NT2/D1 (cell line): ENCODE data around the gene KRTAP4-7.
"Not testable (repeated sequence)": the region's sequence is repeated elsewhere in the genome, so short reads cannot be mapped to it uniquely, and the experiment has no call there.

ENCODE experiments used
- DNase-seq: peaks from one replicate; pipeline ENCODE4 v3.0.0-alpha.2; 2011; ENCODE audit warnings: low read depth, low spot score
- H3K27me3 ChIP-seq: 2 replicates; pipeline ENCODE4 v1.6.0; 2011; ENCODE audit warnings: mild to moderate bottlenecking; ENCODE audit not compliant: insufficient read length, insufficient read depth
- H3K36me3 ChIP-seq: 2 replicates; pipeline ENCODE4 v1.6.1; 2011; ENCODE audit warnings: mild to moderate bottlenecking, low read length, mixed read lengths; ENCODE audit not compliant: insufficient read depth, insufficient read length
- H3K4me1 ChIP-seq: 2 replicates; pipeline ENCODE4 v1.5.1; 2011; ENCODE audit not compliant: insufficient read depth, insufficient read length
- H3K4me3 ChIP-seq: 2 replicates; pipeline ENCODE4 v1.5.1; 2011; ENCODE audit warnings: low read depth; ENCODE audit not compliant: insufficient read length
- H3K9ac ChIP-seq: 2 replicates; pipeline ENCODE4 v1.6.0; 2011; ENCODE audit warnings: low read depth; ENCODE audit not compliant: insufficient read length
- H3K9me3 ChIP-seq: 2 replicates; pipeline ENCODE4 v1.5.1; 2011; ENCODE audit warnings: mild to moderate bottlenecking, low read length; ENCODE audit not compliant: insufficient read depth
- SUZ12 ChIP-seq: IDR thresholded peaks from 2 replicates; pipeline ENCODE4 v1.6.1; 2011; ENCODE audit not compliant: insufficient read length, insufficient read depth; ENCODE audit errors: extremely low read depth
- YY1 ChIP-seq: IDR thresholded peaks from 2 replicates; pipeline ENCODE4 v1.6.1; 2011; ENCODE audit not compliant: insufficient read length, insufficient read depth
- ZNF274 ChIP-seq: IDR thresholded peaks from 2 replicates; pipeline ENCODE4 v1.6.1; 2011; ENCODE audit warnings: mild to moderate bottlenecking, low read depth, low read length

The KRTAP4-7 gene

GRCh38 chr17:41060052-41060604 is 23.8 kb upstream of the KRTAP4-7 start, which contains the start of gene KRTAP2-3:
Gene KRTAP2-3 (minus strand): TSS chr17:41060114. CDS start chr17:41060050, 64 bp downstream.
- Histone ChIP-seq H3K4me3 (no peak within 1 kb of the TSS), H3K4me1 (no peaks in the 10 kb centered on the region), H3K9me3 (no peaks in the 10 kb centered on the region), H3K9ac (no peak within 1 kb of the TSS), H3K36me3 (no peaks in the 10 kb centered on the region), H3K27me3 (no peaks in the 10 kb centered on the region)
- TF ChIP-seq SUZ12 (no peak), ZNF274 (no peak), YY1 (no peak)
- DNase-seq, result no peak

GRCh38 chr17:41061964-41062363 is 22.0 kb upstream of the KRTAP4-7 start:
- Histone ChIP-seq H3K27me3 (no peaks in the 10 kb centered on the region), H3K4me1 (no peaks in the 10 kb centered on the region), H3K9ac (no peak overlapping the region), H3K9me3 (no peaks in the 10 kb centered on the region), H3K36me3 (no peaks in the 10 kb centered on the region), H3K4me3 (no peak overlapping the region)
- TF ChIP-seq ZNF274, result no peak
- TF ChIP-seq SUZ12, result no peak
- no peak for TF ChIP-seq YY1
- DNase-seq, result no peak

GRCh38 chr17:41063449-41063848 is 20.5 kb upstream of the KRTAP4-7 start:
- Histone ChIP-seq H3K4me1 (no peaks in the 10 kb centered on the region), H3K9ac (no peak overlapping the region), H3K9me3 (no peaks in the 10 kb centered on the region), H3K36me3 (no peaks in the 10 kb centered on the region), H3K4me3 (no peak overlapping the region), H3K27me3 (no peaks in the 10 kb centered on the region)
- DNase-seq, result no peak
- TF ChIP-seq ZNF274 (no peak), YY1 (no peak), SUZ12 (no peak)

- no peak overlapping the region for H3K9ac ChIP-seq
- no peaks in the 10 kb centered on the region for H3K27me3 ChIP-seq
- no peak for DNase-seq
- H3K36me3 ChIP-seq, result no peaks in the 10 kb centered on the region
- H3K9me3 ChIP-seq, result no peaks in the 10 kb centered on the region
- no peaks in the 10 kb centered on the region for H3K4me1 ChIP-seq
- H3K4me3 ChIP-seq, result no peak overlapping the region
- TF ChIP-seq ZNF274 (no peak), YY1 (no peak), SUZ12 (no peak)
These were observed 19.6 kb upstream of the KRTAP4-7 start for GRCh38 chr17:41064301-41064700.

GRCh38 chr17:41065016-41065689 is 18.8 kb upstream of the KRTAP4-7 start:
- DNase-seq, H3K27me3 ChIP-seq, H3K9me3 ChIP-seq: not testable (repeated sequence)

GRCh38 chr17:41065829-41066624 is 17.9 kb upstream of the KRTAP4-7 start, which contains the start of gene KRTAP2-4:
Gene KRTAP2-4 (minus strand): TSS chr17:41065879. CDS start chr17:41065845, 34 bp downstream.
- TF ChIP-seq SUZ12, result no peak
- no peak for TF ChIP-seq YY1
- TF ChIP-seq ZNF274, result no peak
- Histone ChIP-seq H3K36me3 (no peaks in the 10 kb centered on the region), H3K4me3 (no peak within 1 kb of the TSS), H3K27me3 (no peaks in the 10 kb centered on the region), H3K9me3 (no peaks in the 10 kb centered on the region), H3K4me1 (no peaks in the 10 kb centered on the region), H3K9ac (no peak within 1 kb of the TSS)
- DNase-seq, result no peak

More at GRCh38 chr17:41065016-41065689, 18.8 kb upstream of the KRTAP4-7 start:
- not testable (repeated sequence) for H3K4me1 ChIP-seq, H3K4me3 ChIP-seq, H3K36me3 ChIP-seq, H3K9ac ChIP-seq

GRCh38 chr17:41067281-41067680 is 16.7 kb upstream of the KRTAP4-7 start:
- no peak overlapping the region for H3K9ac ChIP-seq
- no peaks in the 10 kb centered on the region for H3K4me1 ChIP-seq
- no peak overlapping the region for H3K4me3 ChIP-seq
- H3K36me3 ChIP-seq, result no peaks in the 10 kb centered on the region
- DNase-seq, result no peak
- no peaks in the 10 kb centered on the region for H3K9me3 ChIP-seq
- no peak for TF ChIP-seq ZNF274
- TF ChIP-seq YY1, result no peak
- no peak for TF ChIP-seq SUZ12
- no peaks in the 10 kb centered on the region for H3K27me3 ChIP-seq
